HepG2 (cell line): ENCODE data around the gene PNMA8B. TPM values are rescaled to one million over a fixed set of nuclear protein-coding genes. Genes with fewer than 3 reads are reported as not detected.

Source experiments
- ATAC-seq: fragments of 200-7000 bp; cut with Tn5 transposase; 3 replicates; pipeline ENCODE4 v1.9.1; 2020; ENCODE audit warnings: mild to moderate bottlenecking, moderate library complexity
- BruUV-seq: library from RNA; stranded (reverse); fragments of 400-500 nt; replicated peaks from 2 replicates; lab custom pipeline; 2021; lab: Mats Ljungman, UMichigan
- CTCF ChIA-PET: fragments of 300-600 bp; formaldehyde crosslinking; extraction: SDS; loops from one replicate; lab custom pipeline; 2021; ENCODE audit warnings: low total read pairs, inconsistent platforms, low intra/inter-chr PET ratio; lab: Yijun Ruan, JAX
- POLR2A ChIA-PET: fragments of 350-600 bp; sonication (Branson Sonifier 250); formaldehyde crosslinking; loops from one replicate; lab custom pipeline; 2020; ENCODE audit warnings: antibody characterized with exemption, inconsistent platforms; lab: Yijun Ruan, JAX
- DNase-seq: peaks from one replicate; pipeline ENCODE4 v3.0.0-alpha.2; 2015; ENCODE audit warnings: low spot score
- FAIRE-seq: peaks from 3 replicates; lab custom pipeline; 2011; peaks lifted over from hg19 to GRCh38; lab: Jason Lieb, UNC
- H2AFZ ChIP-seq: one replicate; pipeline ENCODE4 v1.6.1; 2011; ENCODE audit warnings: low read length, inconsistent platforms
- H3K27ac ChIP-seq: fragments of 300-600 bp; 3 replicates; pipeline ENCODE4 v1.8.0; 2011; ENCODE audit warnings: mixed run types, mild to moderate bottlenecking, mixed read lengths, low read length, inconsistent platforms; ENCODE audit not compliant: insufficient read depth; ENCODE audit errors: extremely low read length
- H3K27me3 ChIP-seq, 2 experiments: fragments of 200-600 bp in 1 of 2; 2 replicates in 1 of 2; 3 replicates in 1 of 2; pipeline versions ENCODE4 v1.6.0 to v1.8.0; 2011; ENCODE audit warnings: low read length in 2 of 2, mild to moderate bottlenecking in 2 of 2, moderate library complexity in 2 of 2, inconsistent platforms in 1 of 2; ENCODE audit not compliant: insufficient read depth in 2 of 2, control insufficient read depth in 1 of 2
- H3K36me3 ChIP-seq, 2 experiments: fragments of 200-600 bp in 1 of 2; replicated peaks in 1 of 2; 2 replicates in 1 of 2; 3 replicates in 1 of 2; pipeline versions ENCODE4 v1.5.1 to v1.8.0; 2011; ENCODE audit warnings: low read length in 2 of 2, inconsistent platforms in 1 of 2; ENCODE audit not compliant: insufficient read depth in 2 of 2, control insufficient read depth in 1 of 2
- H3K4me1 ChIP-seq: 2 replicates; pipeline ENCODE4 v1.5.1; 2012; ENCODE audit warnings: low read length, inconsistent platforms; ENCODE audit not compliant: insufficient read depth
- H3K4me2 ChIP-seq: 2 replicates; pipeline ENCODE4 v1.6.0; 2011; ENCODE audit warnings: low read depth, low read length, inconsistent platforms
- H3K4me3 ChIP-seq, 3 experiments: fragments of 200-600 bp in 1 of 3; sonication (generic), shearing (Covaris generic) in 1 of 3; replicated peaks in 1 of 3; 2 replicates each; pipeline ENCODE4 v1.5.1; 2011 to 2016; ENCODE audit warnings: low read length in 3 of 3, inconsistent platforms in 2 of 3, low read depth in 2 of 3, mild to moderate bottlenecking in 2 of 3, control low read depth in 1 of 3, mixed read lengths in 1 of 3; ENCODE audit not compliant: insufficient read depth in 1 of 3
- H3K79me2 ChIP-seq: one replicate; pipeline ENCODE4 v1.6.1; 2011; ENCODE audit warnings: low read length, inconsistent platforms; ENCODE audit not compliant: insufficient read depth
- H3K9ac ChIP-seq: 2 replicates; pipeline ENCODE4 v1.6.0; 2011; ENCODE audit warnings: mild to moderate bottlenecking, low read depth, low read length, inconsistent platforms; ENCODE audit not compliant: insufficient read depth
- H3K9me3 ChIP-seq: 2 replicates; pipeline ENCODE4 v1.5.1; 2012; ENCODE audit warnings: mild to moderate bottlenecking, low read length
- H4K20me1 ChIP-seq: 2 replicates; pipeline ENCODE4 v1.6.0; 2011; ENCODE audit warnings: inconsistent platforms, mild to moderate bottlenecking, low read length, moderate library complexity; ENCODE audit not compliant: insufficient read depth
- EHMT2 ChIP-seq: fragments of 200-600 bp; sonication (generic); IDR thresholded peaks from 2 replicates; pipeline ENCODE4 v1.7.0; 2017; ENCODE audit warnings: antibody characterized with exemption, low read depth, low read length, borderline replicate concordance
- MTA3 ChIP-seq: sonication (generic); formaldehyde crosslinking; IDR thresholded peaks from 2 replicates; pipeline ENCODE4 v1.4.0; 2020; ENCODE audit warnings: missing genetic modification reagents
- RFX5 ChIP-seq: IDR thresholded peaks from 2 replicates; pipeline ENCODE4 v1.6.1; 2011; ENCODE audit warnings: low read depth, low read length, improper control_type of control experiment
- SP4 ChIP-seq: sonication (generic); formaldehyde crosslinking; IDR thresholded peaks from 2 replicates; pipeline ENCODE4 v1.8.1; 2023; ENCODE audit warnings: mild to moderate bottlenecking, missing genetic modification reagents
- TBL1XR1 ChIP-seq: fragments of 150-350 bp; IDR thresholded peaks from 2 replicates; pipeline ENCODE4 v1.6.1; 2014; ENCODE audit warnings: borderline replicate concordance, low read length; ENCODE audit not compliant: partially characterized antibody
- ZC3H13 ChIP-seq: sonication (generic); formaldehyde crosslinking; IDR thresholded peaks from 2 replicates; pipeline ENCODE4 v1.8.1; 2023; ENCODE audit warnings: mild to moderate bottlenecking, missing genetic modification reagents, moderate library complexity
- ZNF354B ChIP-seq: sonication (generic); formaldehyde crosslinking; IDR thresholded peaks from 2 replicates; pipeline ENCODE4 v1.8.0; 2022; ENCODE audit warnings: mild to moderate bottlenecking, missing genetic modification reagents
- ZNF501 ChIP-seq: sonication (generic); formaldehyde crosslinking; IDR thresholded peaks from 2 replicates; pipeline ENCODE4 v1.5.1; 2020; ENCODE audit warnings: mild to moderate bottlenecking, moderate library complexity, missing genetic modification reagents
- ZNF781 ChIP-seq: sonication (generic); formaldehyde crosslinking; IDR thresholded peaks from 2 replicates; pipeline ENCODE4 v1.5.1; 2020; ENCODE audit warnings: borderline replicate concordance, mild to moderate bottlenecking, missing genetic modification reagents; ENCODE audit errors: not compliant biosample characterization
- WGBS: methylation state at CpG from one replicate; pipeline ENCODE4 v1.1.6; 2017; ENCODE audit warnings: low lambda C conversion rate; 5-methylcytosine and 5-hydroxymethylcytosine counted together
- in situ Hi-C: cut with HindIII; loops from 2 replicates; pipeline ENCODE4 v1.10.0; 2017; ENCODE audit warnings: low pct_unique_long_range_greater_than_20kb; ENCODE audit not compliant: extremely low pct_ligation_motif_present
- intact Hi-C: fragments of 100-400 bp; cut with micrococcal nuclease; formaldehyde crosslinking; loops from one replicate; pipeline ENCODE4 v1.10.0; 2022; ENCODE audit not compliant: unreplicated experiment
- polyA plus RNA-seq, 8 experiments: library from polyadenylated mRNA; depleted of rRNA in 3 of 8; stranded (reverse) in 7 of 8; unstranded in 1 of 8; fragments of >200 nt; fragmentation: Illumina TruSeq in 4 of 8; extraction: Trizol in 4 of 8; gene quantifications; 2 replicates each; pipeline versions ENCODE4 v1.2.1 to v1.2.3, GENCODE V29; 2011 to 2016; ENCODE audit warnings: low read depth in 4 of 8, missing spikeins in 1 of 8, mixed read lengths in 1 of 8; ENCODE audit not compliant: insufficient read depth in 1 of 8
- total RNA-seq, 5 experiments: library from RNA; depleted of rRNA; stranded (reverse); fragments of >200 nt; fragmentation: Illumina TruSeq; extraction: Trizol; gene quantifications; 2 replicates each; pipeline ENCODE4 v1.2.3, GENCODE V29; 2016; ENCODE audit warnings: low read depth in 1 of 5
- TF ChIP-seq, protein P1 (sequence below): sonication (generic); formaldehyde crosslinking; IDR thresholded peaks from 2 replicates; pipeline ENCODE4 v1.4.0; 2020; ENCODE audit warnings: missing genetic modification reagents, borderline replicate concordance

PNMA8B gene
- total and polyA plus RNA-seq, 2 of the 13 experiments (the other 11 are each of a cell fraction or from before 2014, with no cell fraction given), result not detected

DNA sequence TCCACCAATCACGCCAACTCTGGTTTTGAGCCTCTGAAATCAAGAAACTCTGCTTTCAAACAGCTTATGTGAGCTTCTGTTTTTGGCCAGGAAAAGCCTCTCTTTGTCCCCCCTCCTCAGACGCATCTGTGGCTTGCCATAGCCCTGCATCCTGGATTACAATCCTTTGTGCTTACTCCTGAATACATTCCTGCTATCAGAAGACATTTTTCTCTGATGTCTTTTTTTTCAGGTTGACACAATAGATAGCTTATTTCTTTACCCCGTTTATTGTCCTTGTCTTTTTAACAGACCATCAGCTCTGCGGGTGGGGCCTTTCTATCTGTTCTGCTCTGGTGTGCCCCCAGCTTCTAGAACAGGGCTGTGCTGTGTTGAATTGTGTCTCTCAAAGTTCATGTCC is 11.0 kb downstream of the PNMA8B start:
- Histone ChIP-seq H3K4me1 (peaks cover 15% of the 10 kb centered on the region; the same call in 1 of the 2 replicates), H3K4me2 (no peak overlapping the region), H3K36me3 (no peaks in the 10 kb centered on the region), H3K79me2 (no peaks in the 10 kb centered on the region), H3K27me3 (peaks cover 0 to 24% of the 10 kb centered on the region in 2 experiments; a peak in 4 of 5 replicates), H3K9me3 (no peaks in the 10 kb centered on the region), H3K9ac (no peak overlapping the region), H3K4me3 (no peak overlapping the region), H4K20me1 (no peaks in the 10 kb centered on the region), H3K27ac (no peak overlapping the region), H2AFZ (no peak overlapping the region)
- BruUV-seq, result no TSS peak
- POLR2A ChIA-PET, result no interaction called here
- CTCF ChIA-PET, result no interaction called here
- DNase-seq, result no peak
- intact Hi-C loops, result no loop called here
- no peak for TF ChIP-seq RFX5
- TF ChIP-seq SP4 (CRISPR knock-in tag), result no peak
- TF ChIP-seq, protein P1, sequence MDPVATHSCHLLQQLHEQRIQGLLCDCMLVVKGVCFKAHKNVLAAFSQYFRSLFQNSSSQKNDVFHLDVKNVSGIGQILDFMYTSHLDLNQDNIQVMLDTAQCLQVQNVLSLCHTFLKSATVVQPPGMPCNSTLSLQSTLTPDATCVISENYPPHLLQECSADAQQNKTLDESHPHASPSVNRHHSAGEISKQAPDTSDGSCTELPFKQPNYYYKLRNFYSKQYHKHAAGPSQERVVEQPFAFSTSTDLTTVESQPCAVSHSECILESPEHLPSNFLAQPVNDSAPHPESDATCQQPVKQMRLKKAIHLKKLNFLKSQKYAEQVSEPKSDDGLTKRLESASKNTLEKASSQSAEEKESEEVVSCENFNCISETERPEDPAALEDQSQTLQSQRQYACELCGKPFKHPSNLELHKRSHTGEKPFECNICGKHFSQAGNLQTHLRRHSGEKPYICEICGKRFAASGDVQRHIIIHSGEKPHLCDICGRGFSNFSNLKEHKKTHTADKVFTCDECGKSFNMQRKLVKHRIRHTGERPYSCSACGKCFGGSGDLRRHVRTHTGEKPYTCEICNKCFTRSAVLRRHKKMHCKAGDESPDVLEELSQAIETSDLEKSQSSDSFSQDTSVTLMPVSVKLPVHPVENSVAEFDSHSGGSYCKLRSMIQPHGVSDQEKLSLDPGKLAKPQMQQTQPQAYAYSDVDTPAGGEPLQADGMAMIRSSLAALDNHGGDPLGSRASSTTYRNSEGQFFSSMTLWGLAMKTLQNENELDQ (CRISPR knock-in tag), result no peak
- TF ChIP-seq ZC3H13 (CRISPR knock-in tag), result no peak
- no peak for TF ChIP-seq MTA3 (CRISPR knock-in tag)
- no peak for TF ChIP-seq EHMT2
- no peak for TF ChIP-seq ZNF354B (CRISPR knock-in tag)
- TF ChIP-seq ZNF781 (CRISPR knock-in tag), result no peak
- TF ChIP-seq ZNF501 (CRISPR knock-in tag), result no peak
- TF ChIP-seq TBL1XR1, result no peak
- ATAC-seq, result no peak
- no peak for FAIRE-seq
- in situ Hi-C loops, result loop anchor here (5.0 kb wide), 2 partner anchors 82 to 187 kb away; partner anchors contain the start of gene HIF3A
- WGBS, result 60% methylated on average over 4 of the region's 4 CpGs
